ENCODE measurements around the gene THRB.
"Not testable (repeated sequence)": the region's sequence is repeated elsewhere in the genome, so short reads cannot be mapped to it uniquely, and the experiment has no call there.

Gene THRB

GRCh38 chr3:24401811-24402185, 92.9 kb downstream of the THRB start:
- DNase-seq (ENCODE audit: low spot score), result no peak

- DNase-seq (ENCODE audit: low spot score), result no peak
Observed at GRCh38 chr3:24401090-24401810, 93.4 kb downstream of the THRB start.

- no peak for DNase-seq (ENCODE audit: low spot score)
Observed at GRCh38 chr3:24400450-24400849, 94.2 kb downstream of the THRB start.

GRCh38 chr3:24400015-24400414, 94.6 kb downstream of the THRB start:
- no peak for DNase-seq (ENCODE audit: low spot score)

GRCh38 chr3:24399614-24400013, 95.0 kb downstream of the THRB start:
- DNase-seq (ENCODE audit: low spot score), result no peak

- DNase-seq (ENCODE audit: low spot score), result not testable (repeated sequence)
Observed at GRCh38 chr3:24398712-24399111, 95.9 kb downstream of the THRB start.

- DNase-seq (ENCODE audit: low spot score), result no peak
Observed at GRCh38 chr3:24396338-24396737, 98.3 kb downstream of the THRB start.

- DNase-seq (ENCODE audit: low spot score), result no peak
Observed at GRCh38 chr3:24394754-24395153, 99.9 kb downstream of the THRB start.

GRCh38 chr3:24393316-24393715, 101.3 kb downstream of the THRB start:
- no peak for DNase-seq (ENCODE audit: low spot score)

- no peak for DNase-seq (ENCODE audit: low spot score)
Observed at GRCh38 chr3:24390169-24391130, 104.2 kb downstream of the THRB start.

GRCh38 chr3:24389108-24390090, 105.3 kb downstream of the THRB start:
- DNase-seq (ENCODE audit: low spot score), result no peak

GRCh38 chr3:24388611-24389010, 106.0 kb downstream of the THRB start:
- DNase-seq (ENCODE audit: low spot score), result no peak

- no peak for DNase-seq (ENCODE audit: low spot score)
Observed at GRCh38 chr3:24388159-24388558, 106.5 kb downstream of the THRB start.

GRCh38 chr3:24387493-24387892, 107.2 kb downstream of the THRB start:
- DNase-seq (ENCODE audit: low spot score), result no peak

GRCh38 chr3:24387000-24387399, 107.7 kb downstream of the THRB start:
- DNase-seq (ENCODE audit: low spot score), result no peak

- DNase-seq (ENCODE audit: low spot score), result no peak
Observed at GRCh38 chr3:24386458-24386857, 108.2 kb downstream of the THRB start.

GRCh38 chr3:24385012-24385615, 109.5 kb downstream of the THRB start:
- DNase-seq (ENCODE audit: low spot score), result no peak

GRCh38 chr3:24382647-24383046, 112.0 kb downstream of the THRB start:
- DNase-seq (ENCODE audit: low spot score), result no peak

- DNase-seq (ENCODE audit: low spot score), result no peak
Observed at GRCh38 chr3:24379936-24380335, 114.7 kb downstream of the THRB start.

GRCh38 chr3:24378313-24378712, 116.3 kb downstream of the THRB start:
- DNase-seq (ENCODE audit: low spot score), result no peak

GRCh38 chr3:24377218-24377993, 117.2 kb downstream of the THRB start:
- no peak for DNase-seq (ENCODE audit: low spot score)

All from globus pallidus (tissue), 1 donor.